Measurements from ENCODE around the gene AGFG2. TPM values are rescaled to one million over a fixed set of nuclear protein-coding genes. Genes with fewer than 3 reads are reported as not detected.
A peak's percentile ranks its signal among the peaks of the same experiment; 100 is the strongest.

AGFG2 gene
- polyA plus RNA-seq, 2 of the 4 experiments (the other 2 are of a cell fraction) = 16.0 to 31.8 TPM

DNA sequence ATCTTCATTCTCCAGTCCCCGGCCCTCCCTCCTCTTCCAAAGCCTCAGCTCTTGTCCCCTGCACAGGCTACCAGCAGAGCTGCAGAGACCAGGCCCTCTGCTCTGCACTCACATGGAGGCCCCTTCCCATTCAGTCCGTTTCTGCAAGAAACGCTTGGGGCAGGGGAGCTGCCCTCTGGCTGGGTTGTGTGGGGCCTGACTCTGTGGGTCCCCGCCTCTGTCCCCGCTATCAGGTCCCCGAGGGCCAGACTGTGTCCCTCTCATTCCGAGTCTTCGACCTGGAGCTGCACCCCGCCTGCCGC is 64.7 kb downstream of the AGFG2 start (continued):
- TF ChIP-seq EP300 (IDR thresholded peaks at IDR 0.05) = no peak
- TF ChIP-seq RNF2 (IDR thresholded peaks at IDR 0.05; ENCODE audit: borderline replicate concordance, low read depth) = no peak
- no peak for TF ChIP-seq NR3C1 (IDR thresholded peaks at IDR 0.05)
- no peak for TF ChIP-seq KDM1A (IDR thresholded peaks at IDR 0.05; ENCODE audit: low read depth)

DNA sequence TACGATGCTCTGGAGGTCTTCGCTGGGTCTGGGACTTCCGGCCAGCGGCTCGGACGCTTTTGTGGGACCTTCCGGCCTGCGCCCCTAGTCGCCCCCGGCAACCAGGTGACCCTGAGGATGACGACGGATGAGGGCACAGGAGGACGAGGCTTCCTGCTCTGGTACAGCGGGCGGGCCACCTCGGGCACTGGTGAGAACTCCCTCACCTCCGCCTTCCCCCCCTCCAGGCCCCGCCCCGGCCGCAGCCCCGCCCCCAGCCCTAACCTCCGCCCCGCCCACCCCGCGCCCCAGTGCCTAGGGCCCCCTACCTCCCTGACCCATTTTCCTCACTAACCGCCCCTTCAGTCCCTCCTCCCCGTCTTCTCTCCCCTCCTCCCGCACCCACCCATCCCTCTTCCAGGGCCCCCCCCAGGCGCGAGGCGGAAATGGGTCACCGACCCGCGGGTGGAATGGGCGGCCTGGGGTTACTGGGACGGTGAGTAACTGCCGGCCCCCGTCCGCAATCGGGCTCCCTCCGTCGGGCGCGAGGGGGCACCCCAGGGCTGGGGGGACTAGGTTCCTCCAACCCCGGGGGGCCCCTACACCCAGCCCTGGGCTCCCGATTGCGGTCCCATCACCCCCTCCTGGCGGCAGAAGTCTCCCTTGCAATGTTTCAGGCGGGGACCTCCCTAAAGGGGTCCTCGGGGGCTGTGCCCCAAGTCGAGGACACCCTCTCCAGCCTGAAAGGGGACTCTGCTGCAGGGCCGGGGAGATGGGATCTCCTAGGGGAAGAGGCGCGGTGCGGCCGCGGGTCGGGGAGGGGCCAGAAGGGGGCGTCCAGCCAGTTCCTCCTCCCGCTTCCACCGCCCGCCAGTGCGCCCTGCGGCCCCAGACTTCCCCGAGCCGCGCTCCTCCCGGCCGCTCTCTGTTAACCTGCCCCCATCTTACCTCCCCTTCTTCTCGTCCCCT is 65.3 kb downstream of the AGFG2 start:
- WGBS (ENCODE audit: missing lambda C conversion rate) = 12% methylated on average over 36 of the region's 70 CpGs
- Histone ChIP-seq H3K4me3 (peak overlapping the region; percentile 74), H3K4me1 (0 out of 3 replicates have a peak, but pooled peaks cover 8% of the 10 kb centered on the region), H3K9me3 (no peaks in the 10 kb centered on the region), H3K27ac (peak overlapping the region; percentile 84 to 86), H3K4me2 (peak overlapping the region; percentile 100)
- ATAC-seq = peak; percentile 80 to 90
- FAIRE-seq = no peak
- DNase-seq (ENCODE audit: low read depth in 1 of 2, low spot score in 1 of 2) = peak; percentile 78 to 90
- ChIA-PET POLR2A (interaction anchor here (0.5 to 1.9 kb wide), 3 partner anchors 8 to 18 kb away, joined by 4 to 7 read pairs (median 5); partner anchors contain the start of genes FBXO24, LRCH4 and MOSPD3), CTCF (interaction anchor here (0.7 to 4.8 kb wide), 16 partner anchors 10 to 153 kb away, joined by 3 to 32 read pairs (median 5); partner anchors contain the start of genes FBXO24, GIGYF1 and LRCH4)
- TF ChIP-seq TP53 (CRISPR knock-in tag; IDR thresholded peaks at IDR 0.05) (no peak), RCOR1 (IDR thresholded peaks at IDR 0.05; ENCODE audit: low read depth, low read length) (no peak), EP300 (IDR thresholded peaks at IDR 0.05) (no peak), EHF (CRISPR knock-in tag; IDR thresholded peaks at IDR 0.05) (no peak), SMC3 (IDR thresholded peaks at IDR 0.05) (peak; percentile 34; the same call in 2 of the 3 replicates), RNF2 (IDR thresholded peaks at IDR 0.05; ENCODE audit: borderline replicate concordance, low read depth) (no peak), RFX5 (IDR thresholded peaks at IDR 0.05) (no peak), MYC (IDR thresholded peaks at IDR 0.05; ENCODE audit: borderline replicate concordance, low read length) (no peak), HOXB13 (CRISPR knock-in tag; IDR thresholded peaks at IDR 0.05; ENCODE audit: low read depth) (no peak), ESRRA (IDR thresholded peaks at IDR 0.05; ENCODE audit: borderline replicate concordance, low read length) (no peak), CEBPB (IDR thresholded peaks at IDR 0.05) (no peak), FOSL2 (IDR thresholded peaks at IDR 0.05) (no peak), FOSL2 (CRISPR knock-in tag; IDR thresholded peaks at IDR 0.05) (peak; percentile 3; the same call in 1 of the 2 replicates), KDM1A (IDR thresholded peaks at IDR 0.05; ENCODE audit: low read depth) (no peak), FOXS1 (CRISPR knock-in tag; IDR thresholded peaks at IDR 0.05) (no peak), POLR2A (IDR thresholded peaks at IDR 0.05; ENCODE audit: low read length) (peak; percentile 33; the same call in 1 of the 2 replicates), HOXA7 (CRISPR knock-in tag; IDR thresholded peaks at IDR 0.05) (no peak), HOXB5 (CRISPR knock-in tag; IDR thresholded peaks at IDR 0.05) (no peak), CHD2 (IDR thresholded peaks at IDR 0.05; ENCODE audit: low read length, partially characterized antibody) (no peak), HEYL (CRISPR knock-in tag; IDR thresholded peaks at IDR 0.05) (no peak), JUN (IDR thresholded peaks at IDR 0.05) (no peak; a peak in 1 of 5 replicates), CBX8 (IDR thresholded peaks at IDR 0.05) (no peak), NFE2L2 (conservative IDR thresholded peaks at IDR 0.05; ENCODE audit: low read length) (no peak), GATA3 (IDR thresholded peaks at IDR 0.05; ENCODE audit: borderline replicate concordance) (no peak), FOSB (CRISPR knock-in tag; IDR thresholded peaks at IDR 0.05) (no peak), BHLHE40 (IDR thresholded peaks at IDR 0.05; ENCODE audit: low read depth, low read length) (no peak), SREBF2 (IDR thresholded peaks at IDR 0.05) (no peak), PHF8 (IDR thresholded peaks at IDR 0.05; ENCODE audit: borderline replicate concordance, low read depth) (peak; percentile 36; the same call in 1 of the 2 replicates)
- TF ChIP-seq, protein P1, sequence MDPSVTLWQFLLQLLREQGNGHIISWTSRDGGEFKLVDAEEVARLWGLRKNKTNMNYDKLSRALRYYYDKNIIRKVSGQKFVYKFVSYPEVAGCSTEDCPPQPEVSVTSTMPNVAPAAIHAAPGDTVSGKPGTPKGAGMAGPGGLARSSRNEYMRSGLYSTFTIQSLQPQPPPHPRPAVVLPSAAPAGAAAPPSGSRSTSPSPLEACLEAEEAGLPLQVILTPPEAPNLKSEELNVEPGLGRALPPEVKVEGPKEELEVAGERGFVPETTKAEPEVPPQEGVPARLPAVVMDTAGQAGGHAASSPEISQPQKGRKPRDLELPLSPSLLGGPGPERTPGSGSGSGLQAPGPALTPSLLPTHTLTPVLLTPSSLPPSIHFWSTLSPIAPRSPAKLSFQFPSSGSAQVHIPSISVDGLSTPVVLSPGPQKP (IDR thresholded peaks at IDR 0.05; ENCODE audit: low read depth, low read length) = no peak
- TF ChIP-seq, protein P2, sequence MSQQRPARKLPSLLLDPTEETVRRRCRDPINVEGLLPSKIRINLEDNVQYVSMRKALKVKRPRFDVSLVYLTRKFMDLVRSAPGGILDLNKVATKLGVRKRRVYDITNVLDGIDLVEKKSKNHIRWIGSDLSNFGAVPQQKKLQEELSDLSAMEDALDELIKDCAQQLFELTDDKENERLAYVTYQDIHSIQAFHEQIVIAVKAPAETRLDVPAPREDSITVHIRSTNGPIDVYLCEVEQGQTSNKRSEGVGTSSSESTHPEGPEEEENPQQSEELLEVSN (IDR thresholded peaks at IDR 0.05; ENCODE audit: borderline replicate concordance, low read depth) = no peak
- TF ChIP-seq, protein P3, sequence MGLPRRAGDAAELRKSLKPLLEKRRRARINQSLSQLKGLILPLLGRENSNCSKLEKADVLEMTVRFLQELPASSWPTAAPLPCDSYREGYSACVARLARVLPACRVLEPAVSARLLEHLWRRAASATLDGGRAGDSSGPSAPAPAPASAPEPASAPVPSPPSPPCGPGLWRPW (IDR thresholded peaks at IDR 0.05) = no peak
- TF ChIP-seq, protein P4, sequence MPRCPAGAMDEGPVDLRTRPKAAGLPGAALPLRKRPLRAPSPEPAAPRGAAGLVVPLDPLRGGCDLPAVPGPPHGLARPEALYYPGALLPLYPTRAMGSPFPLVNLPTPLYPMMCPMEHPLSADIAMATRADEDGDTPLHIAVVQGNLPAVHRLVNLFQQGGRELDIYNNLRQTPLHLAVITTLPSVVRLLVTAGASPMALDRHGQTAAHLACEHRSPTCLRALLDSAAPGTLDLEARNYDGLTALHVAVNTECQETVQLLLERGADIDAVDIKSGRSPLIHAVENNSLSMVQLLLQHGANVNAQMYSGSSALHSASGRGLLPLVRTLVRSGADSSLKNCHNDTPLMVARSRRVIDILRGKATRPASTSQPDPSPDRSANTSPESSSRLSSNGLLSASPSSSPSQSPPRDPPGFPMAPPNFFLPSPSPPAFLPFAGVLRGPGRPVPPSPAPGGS (IDR thresholded peaks at IDR 0.05) = no peak
- TF ChIP-seq, protein P5, sequence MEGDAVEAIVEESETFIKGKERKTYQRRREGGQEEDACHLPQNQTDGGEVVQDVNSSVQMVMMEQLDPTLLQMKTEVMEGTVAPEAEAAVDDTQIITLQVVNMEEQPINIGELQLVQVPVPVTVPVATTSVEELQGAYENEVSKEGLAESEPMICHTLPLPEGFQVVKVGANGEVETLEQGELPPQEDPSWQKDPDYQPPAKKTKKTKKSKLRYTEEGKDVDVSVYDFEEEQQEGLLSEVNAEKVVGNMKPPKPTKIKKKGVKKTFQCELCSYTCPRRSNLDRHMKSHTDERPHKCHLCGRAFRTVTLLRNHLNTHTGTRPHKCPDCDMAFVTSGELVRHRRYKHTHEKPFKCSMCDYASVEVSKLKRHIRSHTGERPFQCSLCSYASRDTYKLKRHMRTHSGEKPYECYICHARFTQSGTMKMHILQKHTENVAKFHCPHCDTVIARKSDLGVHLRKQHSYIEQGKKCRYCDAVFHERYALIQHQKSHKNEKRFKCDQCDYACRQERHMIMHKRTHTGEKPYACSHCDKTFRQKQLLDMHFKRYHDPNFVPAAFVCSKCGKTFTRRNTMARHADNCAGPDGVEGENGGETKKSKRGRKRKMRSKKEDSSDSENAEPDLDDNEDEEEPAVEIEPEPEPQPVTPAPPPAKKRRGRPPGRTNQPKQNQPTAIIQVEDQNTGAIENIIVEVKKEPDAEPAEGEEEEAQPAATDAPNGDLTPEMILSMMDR (IDR thresholded peaks at IDR 0.05) = peak; percentile 53
- TF ChIP-seq, protein P6, sequence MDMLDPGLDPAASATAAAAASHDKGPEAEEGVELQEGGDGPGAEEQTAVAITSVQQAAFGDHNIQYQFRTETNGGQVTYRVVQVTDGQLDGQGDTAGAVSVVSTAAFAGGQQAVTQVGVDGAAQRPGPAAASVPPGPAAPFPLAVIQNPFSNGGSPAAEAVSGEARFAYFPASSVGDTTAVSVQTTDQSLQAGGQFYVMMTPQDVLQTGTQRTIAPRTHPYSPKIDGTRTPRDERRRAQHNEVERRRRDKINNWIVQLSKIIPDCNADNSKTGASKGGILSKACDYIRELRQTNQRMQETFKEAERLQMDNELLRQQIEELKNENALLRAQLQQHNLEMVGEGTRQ (IDR thresholded peaks at IDR 0.05) = no peak
